Liver (tissue), 9 donors: ENCODE measurements around the gene NRG4. TPM values are rescaled to one million over a fixed set of nuclear protein-coding genes. Genes with fewer than 3 reads are reported as not detected.

ENCODE experiments used
- DNase-seq: peaks from one replicate; pipeline ENCODE4 v3.0.0-alpha.2; 2017; ENCODE audit warnings: low spot score
- H3K27ac ChIP-seq, 2 donors: one replicate each; pipeline ENCODE4 v1.7.0; 2013; ENCODE audit warnings: inconsistent platforms in 2 of 2, low read length in 2 of 2, control low read depth in 1 of 2, low read depth in 1 of 2, mild to moderate bottlenecking in 1 of 2
- H3K27me3 ChIP-seq, 4 donors: one replicate each; pipeline versions ENCODE4 v1.6.1 to v1.7.0; 2013; ENCODE audit warnings: low read length in 3 of 4, inconsistent platforms in 1 of 4, mild to moderate bottlenecking in 1 of 4, moderate library complexity in 1 of 4; ENCODE audit not compliant: control insufficient read depth in 4 of 4, insufficient read depth in 4 of 4
- H3K36me3 ChIP-seq, 4 donors: one replicate each; pipeline versions ENCODE4 v1.6.1 to v1.7.0; 2013; ENCODE audit warnings: low read length in 3 of 4, mild to moderate bottlenecking in 3 of 4, low read depth in 1 of 4, moderate library complexity in 1 of 4; ENCODE audit not compliant: control insufficient read depth in 4 of 4, insufficient read depth in 3 of 4
- H3K4me1 ChIP-seq, 4 donors: one replicate each; pipeline versions ENCODE4 v1.6.1 to v1.7.0; 2013; ENCODE audit warnings: low read length in 3 of 4, mild to moderate bottlenecking in 3 of 4, moderate library complexity in 1 of 4; ENCODE audit not compliant: control insufficient read depth in 4 of 4, insufficient read depth in 4 of 4
- H3K4me3 ChIP-seq, 3 donors: one replicate each; pipeline versions ENCODE4 v1.6.1 to v1.7.0; 2013; ENCODE audit warnings: low read length in 3 of 3, control low read depth in 1 of 3, low read depth in 1 of 3, mild to moderate bottlenecking in 1 of 3
- H3K9ac ChIP-seq, 2 donors: one replicate each; pipeline ENCODE4 v1.7.0; 2013; ENCODE audit warnings: low read length in 2 of 2, mild to moderate bottlenecking in 2 of 2, moderate library complexity in 2 of 2, control low read depth in 1 of 2, low read depth in 1 of 2
- H3K9me3 ChIP-seq, 4 donors: one replicate each; pipeline versions ENCODE4 v1.6.1 to v1.7.0; 2013; ENCODE audit warnings: low read length in 3 of 4; ENCODE audit not compliant: control insufficient read depth in 4 of 4
- EGR1 ChIP-seq, 2 donors: IDR thresholded peaks; 2 replicates each; pipeline ENCODE4 v1.6.1; 2016 to 2018; ENCODE audit warnings: antibody characterized with exemption in 2 of 2, low read depth in 2 of 2
- FOXA1 ChIP-seq: IDR thresholded peaks from 2 replicates; pipeline ENCODE4 v1.6.1; 2016; ENCODE audit warnings: antibody characterized with exemption
- FOXA2 ChIP-seq: IDR thresholded peaks from 2 replicates; pipeline ENCODE4 v1.6.1; 2016; ENCODE audit warnings: antibody characterized with exemption
- GABPA ChIP-seq, 2 donors: IDR thresholded peaks in 1 of 2; conservative IDR thresholded peaks in 1 of 2; 2 replicates each; pipeline ENCODE4 v1.6.1; 2016; ENCODE audit warnings: antibody characterized with exemption in 2 of 2, mild to moderate bottlenecking in 1 of 2, moderate library complexity in 1 of 2
- HNF4A ChIP-seq, 2 donors: conservative IDR thresholded peaks; 2 replicates each; pipeline ENCODE4 v1.6.1; 2016; ENCODE audit warnings: antibody characterized with exemption in 2 of 2, mild to moderate bottlenecking in 2 of 2
- HNF4G ChIP-seq: IDR thresholded peaks from 2 replicates; pipeline ENCODE4 v1.6.1; 2016; ENCODE audit warnings: antibody characterized with exemption
- JUND ChIP-seq, 2 donors: IDR thresholded peaks; 2 replicates each; pipeline ENCODE4 v1.6.1; 2016; ENCODE audit warnings: antibody characterized with exemption in 2 of 2
- MAX ChIP-seq: IDR thresholded peaks from 2 replicates; pipeline ENCODE4 v1.6.1; 2016; ENCODE audit warnings: antibody characterized with exemption
- NR2F2 ChIP-seq: IDR thresholded peaks from 2 replicates; pipeline ENCODE4 v1.6.1; 2016; ENCODE audit warnings: antibody characterized with exemption
- RAD21 ChIP-seq, 2 donors: IDR thresholded peaks; 2 replicates each; pipeline ENCODE4 v1.6.1; 2016; ENCODE audit warnings: antibody characterized with exemption in 2 of 2, mild to moderate bottlenecking in 2 of 2
- REST ChIP-seq: IDR thresholded peaks from 2 replicates; pipeline ENCODE4 v1.6.1; 2016; ENCODE audit warnings: antibody characterized with exemption, mild to moderate bottlenecking
- RXRA ChIP-seq, 2 donors: IDR thresholded peaks; 2 replicates each; pipeline ENCODE4 v1.6.1; 2017 to 2018; ENCODE audit warnings: antibody characterized with exemption in 2 of 2, mild to moderate bottlenecking in 1 of 2
- TAF1 ChIP-seq: conservative IDR thresholded peaks from 2 replicates; pipeline ENCODE4 v1.6.1; 2016; ENCODE audit warnings: antibody characterized with exemption, mild to moderate bottlenecking
- YY1 ChIP-seq: IDR thresholded peaks from 2 replicates; pipeline ENCODE4 v1.6.1; 2016; ENCODE audit warnings: antibody characterized with exemption, mild to moderate bottlenecking
- WGBS: extraction: QIAGEN DNeasy Blood & Tissue Kit; methylation state at CpG from one replicate; pipeline ENCODE4 v1.1.7; 2013; 5-methylcytosine and 5-hydroxymethylcytosine counted together
- polyA plus RNA-seq, 2 donors: library from polyadenylated mRNA; stranded (reverse) in 1 of 2; unstranded in 1 of 2; fragments of 200-250 nt in 1 of 2; fragments of >200 nt in 1 of 2; fragmentation: Nextera tagmentation in 1 of 2; extraction: Ambion mirVana in 1 of 2; gene quantifications; one replicate each; pipeline versions ENCODE4 v1.2.1 to v1.2.3, GENCODE V29; 2013 to 2015
- total RNA-seq, 2 donors: library from RNA; depleted of rRNA; stranded (reverse); fragments of >200 nt; gene quantifications; one replicate each; pipeline ENCODE4 v1.2.3, GENCODE V29; 2014
- TF ChIP-seq, protein P1 (sequence below): fragments of 150-350 bp; IDR thresholded peaks from 2 replicates; pipeline ENCODE4 v1.5.1; 2017; ENCODE audit warnings: improper control_type of control experiment, low read depth, low read length; ENCODE audit not compliant: missing input control
- TF ChIP-seq, protein P2 (sequence below): IDR thresholded peaks from 2 replicates; pipeline ENCODE4 v1.6.1; 2016; ENCODE audit warnings: antibody characterized with exemption
- TF ChIP-seq, protein P3 (sequence below): IDR thresholded peaks from 2 replicates; pipeline ENCODE4 v1.6.1; 2016; ENCODE audit warnings: antibody characterized with exemption
- donor health status: healthy.
- donor health status: healthy.
- donor health status: healthy.
- donor health status: healthy.
- donor health status: healthy.

The NRG4 gene
- total and polyA plus RNA-seq, 4 donors, result 0.51 to 1.3 (median 1.0) TPM; not detected in 1

DNA sequence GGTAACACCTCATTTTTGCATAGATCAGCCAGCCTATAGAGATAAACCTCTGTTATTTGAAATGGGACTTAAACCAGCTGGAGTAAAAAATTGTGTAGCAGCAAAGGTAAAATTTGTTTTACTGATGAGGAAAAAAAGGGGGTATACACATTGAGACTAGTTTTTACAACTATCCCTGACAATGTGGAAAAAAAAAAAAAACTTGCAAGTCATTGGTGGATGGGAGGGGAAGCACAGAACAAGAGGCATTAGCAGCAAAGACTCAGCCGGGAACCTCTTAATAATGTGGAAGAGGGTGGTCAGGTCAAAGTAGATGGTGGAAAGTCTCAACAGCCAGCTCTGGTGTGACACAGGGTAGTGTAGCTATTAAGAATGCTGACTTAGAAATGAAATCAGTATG, 94.1 kb downstream of the NRG4 start:
- H3K9ac ChIP-seq, result no peak overlapping the region
- H3K4me3 ChIP-seq, result no peak overlapping the region
- DNase-seq, result no peak
- 98% methylated on average over 1 of the region's 1 CpG for WGBS
- no peak overlapping the region for H3K27ac ChIP-seq
- TF ChIP-seq, protein P1, sequence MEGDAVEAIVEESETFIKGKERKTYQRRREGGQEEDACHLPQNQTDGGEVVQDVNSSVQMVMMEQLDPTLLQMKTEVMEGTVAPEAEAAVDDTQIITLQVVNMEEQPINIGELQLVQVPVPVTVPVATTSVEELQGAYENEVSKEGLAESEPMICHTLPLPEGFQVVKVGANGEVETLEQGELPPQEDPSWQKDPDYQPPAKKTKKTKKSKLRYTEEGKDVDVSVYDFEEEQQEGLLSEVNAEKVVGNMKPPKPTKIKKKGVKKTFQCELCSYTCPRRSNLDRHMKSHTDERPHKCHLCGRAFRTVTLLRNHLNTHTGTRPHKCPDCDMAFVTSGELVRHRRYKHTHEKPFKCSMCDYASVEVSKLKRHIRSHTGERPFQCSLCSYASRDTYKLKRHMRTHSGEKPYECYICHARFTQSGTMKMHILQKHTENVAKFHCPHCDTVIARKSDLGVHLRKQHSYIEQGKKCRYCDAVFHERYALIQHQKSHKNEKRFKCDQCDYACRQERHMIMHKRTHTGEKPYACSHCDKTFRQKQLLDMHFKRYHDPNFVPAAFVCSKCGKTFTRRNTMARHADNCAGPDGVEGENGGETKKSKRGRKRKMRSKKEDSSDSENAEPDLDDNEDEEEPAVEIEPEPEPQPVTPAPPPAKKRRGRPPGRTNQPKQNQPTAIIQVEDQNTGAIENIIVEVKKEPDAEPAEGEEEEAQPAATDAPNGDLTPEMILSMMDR, result no peak
- TF ChIP-seq GABPA (IDR thresholded peaks at IDR 0.05 in 1 of 2, conservative IDR thresholded peaks at IDR 0.05 in 1 of 2) (no peak), RXRA (IDR thresholded peaks at IDR 0.05) (no peak), EGR1 (IDR thresholded peaks at IDR 0.05; ENCODE audit: low read depth in 2 of 2) (no peak), REST (no peak), MAX (no peak), HNF4A (conservative IDR thresholded peaks at IDR 0.05) (no peak), FOXA1 (no peak), YY1 (no peak), HNF4G (no peak), JUND (IDR thresholded peaks at IDR 0.05) (no peak), RAD21 (IDR thresholded peaks at IDR 0.05) (no peak), NR2F2 (no peak)
- TF ChIP-seq, protein P2, sequence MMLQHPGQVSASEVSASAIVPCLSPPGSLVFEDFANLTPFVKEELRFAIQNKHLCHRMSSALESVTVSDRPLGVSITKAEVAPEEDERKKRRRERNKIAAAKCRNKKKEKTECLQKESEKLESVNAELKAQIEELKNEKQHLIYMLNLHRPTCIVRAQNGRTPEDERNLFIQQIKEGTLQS, result no peak
- TF ChIP-seq, protein P3, sequence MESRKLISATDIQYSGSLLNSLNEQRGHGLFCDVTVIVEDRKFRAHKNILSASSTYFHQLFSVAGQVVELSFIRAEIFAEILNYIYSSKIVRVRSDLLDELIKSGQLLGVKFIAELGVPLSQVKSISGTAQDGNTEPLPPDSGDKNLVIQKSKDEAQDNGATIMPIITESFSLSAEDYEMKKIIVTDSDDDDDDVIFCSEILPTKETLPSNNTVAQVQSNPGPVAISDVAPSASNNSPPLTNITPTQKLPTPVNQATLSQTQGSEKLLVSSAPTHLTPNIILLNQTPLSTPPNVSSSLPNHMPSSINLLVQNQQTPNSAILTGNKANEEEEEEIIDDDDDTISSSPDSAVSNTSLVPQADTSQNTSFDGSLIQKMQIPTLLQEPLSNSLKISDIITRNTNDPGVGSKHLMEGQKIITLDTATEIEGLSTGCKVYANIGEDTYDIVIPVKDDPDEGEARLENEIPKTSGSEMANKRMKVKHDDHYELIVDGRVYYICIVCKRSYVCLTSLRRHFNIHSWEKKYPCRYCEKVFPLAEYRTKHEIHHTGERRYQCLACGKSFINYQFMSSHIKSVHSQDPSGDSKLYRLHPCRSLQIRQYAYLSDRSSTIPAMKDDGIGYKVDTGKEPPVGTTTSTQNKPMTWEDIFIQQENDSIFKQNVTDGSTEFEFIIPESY, result no peak
- H3K36me3 ChIP-seq, result peaks cover 4 to 24% (median 13%) of the 10 kb centered on the region in 4 donors
- no peaks in the 10 kb centered on the region for H3K27me3 ChIP-seq
- peaks cover 3 to 23% (median 8%) of the 10 kb centered on the region in 4 donors for H3K4me1 ChIP-seq
- no peaks in the 10 kb centered on the region for H3K9me3 ChIP-seq

- 87% methylated on average over 1 of the region's 1 CpG for WGBS
- Histone ChIP-seq H3K36me3 (peaks cover 4 to 25% (median 12%) of the 10 kb centered on the region in 4 donors), H3K4me1 (peaks cover 0 to 14% (median 4%) of the 10 kb centered on the region in 4 donors), H3K27ac (no peak overlapping the region), H3K4me3 (no peak overlapping the region), H3K27me3 (no peaks in the 10 kb centered on the region), H3K9ac (no peak overlapping the region), H3K9me3 (no peaks in the 10 kb centered on the region)
- DNase-seq, result no peak
- TF ChIP-seq RAD21 (IDR thresholded peaks at IDR 0.05), result no peak
- TF ChIP-seq JUND (IDR thresholded peaks at IDR 0.05), result no peak
- no peak for TF ChIP-seq TAF1
- TF ChIP-seq NR2F2, result no peak
- TF ChIP-seq, protein P2, result no peak
- no peak for TF ChIP-seq FOXA2
- TF ChIP-seq, protein P3, result no peak
- TF ChIP-seq, protein P1, result no peak
- TF ChIP-seq MAX, result no peak
- no peak for TF ChIP-seq FOXA1
These were observed 95.2 kb downstream of the NRG4 start for GRCh38 chr15:75916978-75917377.
